H9 (cell line): ENCODE data around the gene ACSL3. TPM values are rescaled to one million over a fixed set of nuclear protein-coding genes. Genes with fewer than 3 reads are reported as not detected.

Source experiments
- DNase-seq: peaks from one replicate; pipeline ENCODE4 v3.0.0-alpha.2; 2017
- H2AFZ ChIP-seq: one replicate; pipeline ENCODE4 v1.6.1; 2013; ENCODE audit warnings: mild to moderate bottlenecking, low read length, control low read depth, moderate library complexity
- H2AK5ac ChIP-seq: 2 replicates; pipeline ENCODE4 v1.6.1; 2013; ENCODE audit warnings: low read length, control low read depth, mixed read lengths; ENCODE audit not compliant: insufficient read length
- H2BK120ac ChIP-seq: one replicate; pipeline ENCODE4 v1.6.1; 2013; ENCODE audit warnings: low read depth, mild to moderate bottlenecking, low read length, control low read depth, inconsistent platforms; ENCODE audit not compliant: poor library complexity, severe bottlenecking
- H2BK12ac ChIP-seq: 2 replicates; pipeline ENCODE4 v1.6.1; 2013; ENCODE audit warnings: low read length, control low read depth, mixed read lengths, low read depth; ENCODE audit not compliant: insufficient read length
- H2BK15ac ChIP-seq: 2 replicates; pipeline ENCODE4 v1.6.1; 2013; ENCODE audit warnings: low read depth, low read length, control low read depth
- H2BK20ac ChIP-seq: one replicate; pipeline ENCODE4 v1.6.1; 2013; ENCODE audit warnings: low read depth, mild to moderate bottlenecking, low read length, control low read depth, inconsistent platforms; ENCODE audit not compliant: poor library complexity, severe bottlenecking
- H2BK5ac ChIP-seq: 2 replicates; pipeline ENCODE4 v1.6.1; 2013; ENCODE audit warnings: low read length, control low read depth, mixed read lengths; ENCODE audit not compliant: insufficient read length
- H3K14ac ChIP-seq: 2 replicates; pipeline ENCODE4 v1.6.1; 2013; ENCODE audit warnings: low read length, control low read depth; ENCODE audit not compliant: insufficient read depth
- H3K18ac ChIP-seq: 2 replicates; pipeline ENCODE4 v1.6.1; 2013; ENCODE audit warnings: low read depth, mild to moderate bottlenecking, mixed read lengths, low read length, control low read depth; ENCODE audit not compliant: insufficient read length
- H3K23ac ChIP-seq: 2 replicates; pipeline ENCODE4 v1.6.1; 2013; ENCODE audit warnings: low read length, control low read depth, mixed read lengths, low read depth; ENCODE audit not compliant: insufficient read length
- H3K23me2 ChIP-seq: 2 replicates; pipeline ENCODE4 v1.6.1; 2013; ENCODE audit warnings: low read depth, mild to moderate bottlenecking, mixed read lengths, low read length, control low read depth; ENCODE audit not compliant: insufficient read length, poor library complexity, severe bottlenecking
- H3K27ac ChIP-seq: 2 replicates; pipeline ENCODE4 v1.5.1; 2013; ENCODE audit warnings: low read length, control low read depth, mixed read lengths, low read depth; ENCODE audit not compliant: insufficient read length
- H3K27me3 ChIP-seq: 2 replicates; pipeline ENCODE4 v1.6.1; 2013; ENCODE audit warnings: low read length, control low read depth, inconsistent platforms; ENCODE audit not compliant: insufficient read depth
- H3K4ac ChIP-seq: 2 replicates; pipeline ENCODE4 v1.6.1; 2013; ENCODE audit warnings: low read depth, mild to moderate bottlenecking, control low read depth, inconsistent platforms, low read length, moderate library complexity
- H3K4me1 ChIP-seq: 2 replicates; pipeline ENCODE4 v1.6.1; 2013; ENCODE audit warnings: low read length, control low read depth, inconsistent platforms; ENCODE audit not compliant: insufficient read depth
- H3K4me2 ChIP-seq: 2 replicates; pipeline ENCODE4 v1.6.1; 2013; ENCODE audit warnings: low read length, control low read depth, mixed read lengths; ENCODE audit not compliant: insufficient read length, insufficient read depth
- H3K56ac ChIP-seq: 2 replicates; pipeline ENCODE4 v1.6.1; 2013; ENCODE audit warnings: low read depth, mild to moderate bottlenecking, mixed read lengths, low read length, control low read depth; ENCODE audit not compliant: insufficient read length
- H3K79me1 ChIP-seq: 2 replicates; pipeline ENCODE4 v1.6.1; 2013; ENCODE audit warnings: low read depth, mild to moderate bottlenecking, moderate library complexity, low read length, control low read depth, inconsistent platforms; ENCODE audit not compliant: insufficient read depth, poor library complexity, severe bottlenecking
- H3K79me2 ChIP-seq: 2 replicates; pipeline ENCODE4 v1.6.1; 2013; ENCODE audit warnings: low read length, control low read depth, inconsistent platforms; ENCODE audit not compliant: insufficient read depth
- H3K9ac ChIP-seq: 2 replicates; pipeline ENCODE4 v1.6.1; 2013; ENCODE audit warnings: low read length, control low read depth, mixed read lengths; ENCODE audit not compliant: insufficient read length; ENCODE audit errors: extremely low read depth
- H3K9me3 ChIP-seq: one replicate; pipeline ENCODE4 v1.6.1; 2013; ENCODE audit warnings: low read depth, low read length, inconsistent platforms; ENCODE audit not compliant: control insufficient read depth
- H3T11ph ChIP-seq: one replicate; pipeline ENCODE4 v1.6.1; 2013; ENCODE audit warnings: mild to moderate bottlenecking, low read length, control low read depth, inconsistent platforms
- H4K20me1 ChIP-seq: one replicate; pipeline ENCODE4 v1.6.1; 2013; ENCODE audit not compliant: control insufficient read depth, insufficient read length, insufficient read depth
- H4K5ac ChIP-seq: 2 replicates; pipeline ENCODE4 v1.6.1; 2013; ENCODE audit warnings: low read depth, mild to moderate bottlenecking, mixed read lengths, low read length, control low read depth; ENCODE audit not compliant: insufficient read length
- H4K8ac ChIP-seq: replicated peaks from 2 replicates; pipeline ENCODE4 v1.6.1; 2013; ENCODE audit warnings: low read length, control low read depth, mixed read lengths, low read depth; ENCODE audit not compliant: insufficient read length
- H4K91ac ChIP-seq: 2 replicates; pipeline ENCODE4 v1.6.1; 2013; ENCODE audit warnings: low read depth, mild to moderate bottlenecking, moderate library complexity, mixed read lengths, low read length, control low read depth; ENCODE audit not compliant: insufficient read length
- H3K27ac Mint-ChIP-seq, 3 experiments: 2 replicates in 2 of 3; 3 replicates in 1 of 3; pipeline ENCODE4 v1.8.0; 2020 to 2021; ENCODE audit warnings: mixed read lengths in 3 of 3, mild to moderate bottlenecking in 1 of 3, moderate library complexity in 1 of 3
- H3K27me3 Mint-ChIP-seq: 2 replicates; pipeline ENCODE4 v1.8.0; 2021; ENCODE audit warnings: low read depth, mild to moderate bottlenecking, moderate library complexity, mixed read lengths
- H3K36me3 Mint-ChIP-seq, 3 experiments: 2 replicates in 2 of 3; 3 replicates in 1 of 3; pipeline ENCODE4 v1.8.0; 2020 to 2021; ENCODE audit warnings: low read depth in 3 of 3, mixed read lengths in 3 of 3; ENCODE audit not compliant: insufficient read depth in 1 of 3
- H3K4me1 Mint-ChIP-seq, 2 experiments: 2 replicates each; pipeline ENCODE4 v1.8.0; 2020; ENCODE audit warnings: mixed read lengths in 2 of 2
- H3K4me3 Mint-ChIP-seq, 2 experiments: 2 replicates in 1 of 2; 3 replicates in 1 of 2; pipeline ENCODE4 v1.8.0; 2020 to 2021; ENCODE audit warnings: mild to moderate bottlenecking in 2 of 2, mixed read lengths in 2 of 2, moderate library complexity in 1 of 2
- H3K9me3 Mint-ChIP-seq, 2 experiments: 2 replicates in 1 of 2; 3 replicates in 1 of 2; pipeline ENCODE4 v1.8.0; 2020; ENCODE audit warnings: mild to moderate bottlenecking in 2 of 2, mixed read lengths in 2 of 2, moderate library complexity in 1 of 2
- WGBS: extraction: QIAGEN DNeasy Blood & Tissue Kit; methylation state at CpG from one replicate; pipeline ENCODE4 v1.1.7; 2013; ENCODE audit warnings: missing lambda C conversion rate, low lambda C conversion rate, mixed read lengths; ENCODE audit not compliant: insufficient read length; ENCODE audit errors: extremely low coverage; 5-methylcytosine and 5-hydroxymethylcytosine counted together
- total RNA-seq: library from RNA; stranded (reverse); gene quantifications from 2 replicates; pipeline ENCODE4 v1.2.1, GENCODE V29; 2021
- TF ChIP-seq, protein P1 (sequence below): fragments of 200-600 bp; sonication (generic); conservative IDR thresholded peaks from 3 replicates; pipeline ENCODE4 v1.8.0; 2021; ENCODE audit warnings: antibody characterized with exemption, mild to moderate bottlenecking

The ACSL3 gene
- total RNA-seq, 1 experiment from 2014 or later, result 60.9 TPM

DNA sequence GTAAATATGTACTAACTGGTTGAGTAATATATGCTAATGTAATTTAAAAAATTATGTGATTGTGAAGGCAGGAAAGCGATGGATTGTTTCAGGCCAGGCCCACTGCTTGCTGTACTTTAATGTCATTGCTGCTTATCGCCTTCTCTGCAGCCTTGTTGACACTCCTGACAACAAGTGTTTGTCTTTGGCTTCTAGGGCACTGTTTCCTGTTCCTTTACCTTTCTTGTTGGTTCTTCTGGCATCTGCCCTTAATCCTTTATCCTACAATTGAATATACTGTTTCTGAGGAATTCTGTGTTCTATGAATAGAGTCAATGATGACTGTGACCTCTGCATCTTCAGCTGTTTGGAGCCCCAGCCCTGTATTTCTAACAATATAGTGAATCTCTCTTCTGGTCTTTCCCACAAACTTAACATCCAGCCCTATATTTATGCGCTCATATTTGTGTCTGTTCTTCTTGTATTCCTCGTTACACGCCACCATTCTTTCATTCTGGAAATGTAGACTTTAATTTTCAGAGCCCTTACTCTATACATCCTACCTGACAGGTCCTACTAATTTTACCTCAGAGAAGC is 17.6 kb downstream of the ACSL3 start:
- no peak overlapping the region for H2BK120ac ChIP-seq
- Mint-ChIP-seq H3K27ac (no peak overlapping the region; a peak in 1 of 7 replicates), H3K36me3 (peaks cover 5 to 24% (median 17%) of the 10 kb centered on the region in 3 experiments), H3K4me1 (peaks cover 14 to 18% of the 10 kb centered on the region in 2 experiments), H3K9me3 (peaks cover 4 to 21% of the 10 kb centered on the region in 2 experiments; a peak in 4 of 5 replicates), H3K27me3 (no peaks in the 10 kb centered on the region), H3K4me3 (no peak overlapping the region)
- H4K20me1 ChIP-seq, result no peaks in the 10 kb centered on the region
- no peak overlapping the region for H2BK5ac ChIP-seq
- H3K27ac ChIP-seq, result no peak overlapping the region
- H3K4me1 ChIP-seq, result no peaks in the 10 kb centered on the region; the same call in 1 of the 2 replicates
- no peak overlapping the region for H2BK20ac ChIP-seq
- H3T11ph ChIP-seq, result no peak overlapping the region
- no peak overlapping the region for H3K23ac ChIP-seq
- no peak overlapping the region for H4K91ac ChIP-seq
- no peak for DNase-seq
- H2AK5ac ChIP-seq, result no peak overlapping the region
- no peak overlapping the region for H3K56ac ChIP-seq
- peaks cover 7% of the 10 kb centered on the region for H3K79me1 ChIP-seq
- no peak overlapping the region for H4K5ac ChIP-seq
- H2BK12ac ChIP-seq, result no peak overlapping the region
- H3K4ac ChIP-seq, result no peak overlapping the region
- H3K18ac ChIP-seq, result no peak overlapping the region
- H3K27me3 ChIP-seq, result no peaks in the 10 kb centered on the region
- H3K14ac ChIP-seq, result no peak overlapping the region
- peaks cover 55% of the 10 kb centered on the region for H3K79me2 ChIP-seq
- H2BK15ac ChIP-seq, result no peak overlapping the region
- H3K9ac ChIP-seq, result no peak overlapping the region
- no peak overlapping the region for H2AFZ ChIP-seq
- no CpG with 5 or more reads among the region's 5 CpGs for WGBS
- H4K8ac ChIP-seq, result no peak overlapping the region
- no peak overlapping the region for H3K4me2 ChIP-seq
- H3K9me3 ChIP-seq, result no peaks in the 10 kb centered on the region
- TF ChIP-seq, protein P1, sequence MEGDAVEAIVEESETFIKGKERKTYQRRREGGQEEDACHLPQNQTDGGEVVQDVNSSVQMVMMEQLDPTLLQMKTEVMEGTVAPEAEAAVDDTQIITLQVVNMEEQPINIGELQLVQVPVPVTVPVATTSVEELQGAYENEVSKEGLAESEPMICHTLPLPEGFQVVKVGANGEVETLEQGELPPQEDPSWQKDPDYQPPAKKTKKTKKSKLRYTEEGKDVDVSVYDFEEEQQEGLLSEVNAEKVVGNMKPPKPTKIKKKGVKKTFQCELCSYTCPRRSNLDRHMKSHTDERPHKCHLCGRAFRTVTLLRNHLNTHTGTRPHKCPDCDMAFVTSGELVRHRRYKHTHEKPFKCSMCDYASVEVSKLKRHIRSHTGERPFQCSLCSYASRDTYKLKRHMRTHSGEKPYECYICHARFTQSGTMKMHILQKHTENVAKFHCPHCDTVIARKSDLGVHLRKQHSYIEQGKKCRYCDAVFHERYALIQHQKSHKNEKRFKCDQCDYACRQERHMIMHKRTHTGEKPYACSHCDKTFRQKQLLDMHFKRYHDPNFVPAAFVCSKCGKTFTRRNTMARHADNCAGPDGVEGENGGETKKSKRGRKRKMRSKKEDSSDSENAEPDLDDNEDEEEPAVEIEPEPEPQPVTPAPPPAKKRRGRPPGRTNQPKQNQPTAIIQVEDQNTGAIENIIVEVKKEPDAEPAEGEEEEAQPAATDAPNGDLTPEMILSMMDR, result no peak
- no peaks in the 10 kb centered on the region for H3K23me2 ChIP-seq
